GM18873 (cell line): ENCODE data around the gene KCNMA1.

Experiments used
- ATAC-seq: cut with Tn5 transposase; IDR thresholded peaks from one replicate; pipeline ENCODE4 v1.9.1; 2021; ENCODE audit warnings: mild to moderate bottlenecking, moderate library complexity, moderate number of reproducible peaks; ENCODE audit not compliant: unreplicated experiment, low FRiP score

Gene KCNMA1

DNA sequence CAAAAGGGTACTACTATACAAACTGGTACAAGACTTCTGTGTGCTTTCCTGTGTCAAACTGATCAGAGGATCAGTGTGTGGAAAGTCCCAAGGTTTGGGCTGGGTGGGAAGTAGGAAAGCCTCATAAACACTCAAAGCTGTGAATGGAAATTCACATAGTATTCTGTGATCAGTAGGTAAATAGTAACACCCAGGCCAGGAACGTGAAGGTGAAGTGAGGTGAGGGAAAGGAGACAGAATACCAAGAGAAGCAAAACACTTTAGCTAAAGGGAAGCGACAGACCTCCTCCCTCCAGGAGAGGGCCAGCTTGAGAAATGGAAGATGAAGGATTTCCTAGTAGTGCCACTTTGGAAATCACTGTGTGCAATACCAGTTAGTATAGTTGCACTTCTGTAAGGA, 451.9 kb downstream of the KCNMA1 start:
- ATAC-seq = no peak

DNA sequence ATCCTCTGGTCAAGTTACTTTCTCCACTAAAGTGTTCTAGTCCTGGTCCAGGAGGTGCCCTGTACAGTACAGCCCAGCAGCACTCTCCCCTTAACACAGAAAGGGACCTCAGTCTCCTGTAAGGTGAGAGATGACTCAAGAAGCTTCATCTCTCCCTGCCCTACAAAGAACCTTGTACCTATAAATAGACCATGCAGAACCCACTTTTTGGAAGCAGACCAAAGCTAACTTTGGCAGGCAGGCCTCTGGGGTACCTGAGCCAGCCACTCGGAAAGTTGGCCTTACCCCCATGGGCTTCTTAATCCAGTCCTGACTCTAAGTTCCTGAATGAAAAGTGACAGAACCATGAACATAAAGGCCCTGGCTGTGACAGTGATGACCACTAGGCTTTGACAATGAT, 454.8 kb downstream of the KCNMA1 start:
- ATAC-seq = no peak

DNA sequence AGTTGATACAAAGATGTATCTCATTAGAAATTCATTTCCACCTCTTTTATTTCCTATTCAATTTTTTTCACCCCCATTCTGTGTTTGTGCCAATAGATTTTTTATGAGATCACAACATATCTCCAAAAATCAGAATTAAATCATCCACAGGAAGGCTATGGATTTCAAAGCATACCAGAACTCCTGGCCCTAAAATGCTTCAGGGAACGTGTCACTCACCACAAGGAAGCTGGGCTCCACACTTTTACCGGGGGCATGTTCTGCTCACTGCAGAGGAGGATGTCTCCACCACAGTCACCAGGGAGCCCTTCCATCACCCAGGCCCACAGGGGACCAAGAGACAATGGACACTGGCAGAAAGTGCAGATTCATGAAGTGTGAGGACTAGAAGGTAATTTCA, 456.8 kb downstream of the KCNMA1 start:
- ATAC-seq = no peak

DNA sequence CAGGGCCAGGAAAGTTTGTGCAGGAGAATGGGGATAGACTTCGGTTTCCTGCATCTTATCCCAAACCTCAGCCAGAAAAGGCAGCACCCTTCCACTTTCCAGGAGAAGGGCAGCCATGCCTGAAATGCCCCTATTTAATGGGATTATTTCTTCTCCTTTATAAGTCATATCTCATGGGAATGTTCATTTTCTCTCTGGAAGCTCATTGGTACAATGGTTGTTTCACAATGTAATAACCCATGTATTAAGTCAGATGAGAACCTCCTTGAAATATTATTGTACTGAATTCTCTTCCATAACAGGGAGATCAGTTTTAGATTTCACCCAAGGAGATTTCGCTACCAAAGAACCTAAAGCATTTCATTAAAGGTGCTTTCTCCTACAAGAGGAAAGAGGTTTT, 457.5 kb downstream of the KCNMA1 start:
- no peak for ATAC-seq

DNA sequence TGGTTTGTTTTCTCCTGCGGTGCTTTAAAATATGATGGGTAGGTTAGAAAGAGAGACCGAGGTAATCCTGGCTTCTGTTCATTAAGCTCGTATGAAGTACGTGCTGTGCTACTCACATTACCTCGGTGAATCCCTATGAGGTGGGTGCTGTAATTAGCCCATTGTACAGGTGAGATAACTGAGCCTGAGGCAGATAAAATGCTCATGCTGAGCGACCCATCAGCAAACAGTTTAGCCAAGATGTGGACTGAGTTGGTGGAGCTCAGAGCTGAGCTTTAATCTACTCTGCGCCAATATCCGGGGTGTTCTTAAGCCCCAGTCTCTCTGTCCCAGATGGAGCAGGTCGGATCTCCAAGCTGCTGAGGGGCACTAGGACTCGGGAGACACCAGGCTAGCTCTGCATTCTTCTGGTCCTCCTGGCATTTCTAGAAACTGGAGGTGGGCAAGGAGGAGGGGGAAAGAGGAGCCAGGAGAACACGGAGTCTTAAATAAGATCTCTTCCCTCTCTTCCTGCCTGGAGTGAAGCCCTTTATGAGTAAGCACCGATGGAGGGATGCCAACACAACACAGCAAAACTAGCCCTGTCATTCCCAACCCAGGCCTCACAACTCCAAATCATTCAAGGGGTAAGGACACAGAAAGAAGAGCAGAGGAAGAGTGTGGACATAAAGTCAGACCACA, 458.5 kb downstream of the KCNMA1 start:
- no peak for ATAC-seq

DNA sequence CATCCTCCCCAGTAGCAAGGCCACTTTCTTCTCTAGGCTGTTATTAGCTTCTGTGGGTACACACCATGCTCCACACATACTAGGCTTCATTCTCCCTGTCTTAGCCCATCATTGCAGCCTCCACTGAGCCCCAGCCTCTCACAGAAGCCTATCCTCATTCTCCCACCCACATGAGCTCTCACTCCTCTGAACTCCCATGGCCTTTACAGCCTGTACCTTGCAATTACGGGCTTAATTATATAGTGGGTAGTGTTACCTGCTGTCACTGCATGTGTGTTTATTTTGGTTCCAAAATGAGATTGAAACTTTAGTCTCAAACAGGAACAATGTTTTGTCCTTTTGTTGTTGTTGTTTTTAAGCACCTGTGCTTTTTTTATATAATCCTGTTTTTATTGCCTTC, 460.0 kb downstream of the KCNMA1 start:
- ATAC-seq = no peak

DNA sequence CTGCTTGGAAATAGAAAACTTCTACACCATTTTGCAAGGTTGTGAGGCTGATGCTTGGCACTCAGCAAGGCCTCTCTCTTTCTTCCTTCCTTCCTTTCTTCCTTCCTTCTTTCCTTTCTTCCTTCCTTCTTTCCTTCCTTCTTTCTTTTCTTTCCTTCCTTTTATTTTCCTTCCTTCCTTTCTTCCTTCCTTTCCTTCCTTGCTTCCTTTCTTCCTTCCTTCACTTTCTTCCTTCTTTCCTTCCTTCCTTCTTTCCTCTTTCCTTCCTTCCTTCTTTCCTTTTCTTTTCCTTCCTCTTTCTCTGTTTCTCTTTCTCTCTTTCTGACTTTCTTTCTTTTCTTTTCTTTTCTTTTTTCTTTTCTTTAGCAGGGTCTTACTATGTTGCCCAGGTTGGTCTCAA, 460.4 kb downstream of the KCNMA1 start:
- ATAC-seq = no peak

DNA sequence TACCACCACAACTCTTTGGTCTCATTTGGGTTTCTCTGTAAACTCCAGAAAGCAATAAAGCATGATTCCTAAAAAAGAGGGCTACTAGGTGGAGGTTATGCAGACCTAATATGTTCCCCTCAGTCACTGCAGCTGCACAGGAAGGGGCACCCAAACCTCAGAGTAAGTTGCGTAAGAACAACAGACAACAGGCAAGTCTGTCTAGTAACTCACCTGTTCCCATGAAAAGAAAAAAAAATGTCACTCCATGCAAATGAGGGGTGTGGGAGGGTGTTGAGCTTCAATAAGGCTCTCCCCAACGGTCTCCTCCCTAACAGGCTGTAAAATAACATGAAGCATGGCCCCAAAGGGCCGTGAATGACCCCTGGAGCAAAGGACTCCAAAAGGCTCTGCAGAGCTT, 461.4 kb downstream of the KCNMA1 start:
- ATAC-seq = no peak

DNA sequence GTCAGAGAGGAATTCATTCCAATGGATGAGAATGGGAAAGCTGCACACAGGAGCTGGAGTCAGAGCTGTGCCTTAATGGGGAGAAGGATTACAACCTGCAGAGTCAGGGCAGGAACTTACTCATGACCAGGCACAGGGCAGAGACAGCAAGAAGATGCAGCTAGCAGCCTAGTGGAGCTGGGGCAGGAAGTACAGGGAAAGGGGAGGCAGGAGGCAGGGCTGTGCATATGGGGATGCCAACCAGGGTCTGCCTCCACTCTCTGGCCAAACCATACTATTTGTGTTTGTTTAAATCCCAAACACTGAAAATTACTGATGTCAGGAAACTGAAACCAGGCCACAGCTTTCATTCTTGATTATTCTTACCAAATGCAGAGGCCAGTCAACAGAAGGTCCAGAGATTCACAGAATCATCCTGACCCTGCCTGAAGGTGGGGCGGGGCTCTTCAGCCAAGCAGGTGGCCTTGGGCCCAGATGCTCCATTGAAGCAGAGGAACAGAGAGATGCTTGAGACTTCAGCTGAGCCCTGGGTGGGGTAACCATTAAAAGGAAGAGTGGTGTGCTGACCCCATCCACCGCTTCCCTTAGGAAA, 461.9 kb downstream of the KCNMA1 start:
- no peak for ATAC-seq

DNA sequence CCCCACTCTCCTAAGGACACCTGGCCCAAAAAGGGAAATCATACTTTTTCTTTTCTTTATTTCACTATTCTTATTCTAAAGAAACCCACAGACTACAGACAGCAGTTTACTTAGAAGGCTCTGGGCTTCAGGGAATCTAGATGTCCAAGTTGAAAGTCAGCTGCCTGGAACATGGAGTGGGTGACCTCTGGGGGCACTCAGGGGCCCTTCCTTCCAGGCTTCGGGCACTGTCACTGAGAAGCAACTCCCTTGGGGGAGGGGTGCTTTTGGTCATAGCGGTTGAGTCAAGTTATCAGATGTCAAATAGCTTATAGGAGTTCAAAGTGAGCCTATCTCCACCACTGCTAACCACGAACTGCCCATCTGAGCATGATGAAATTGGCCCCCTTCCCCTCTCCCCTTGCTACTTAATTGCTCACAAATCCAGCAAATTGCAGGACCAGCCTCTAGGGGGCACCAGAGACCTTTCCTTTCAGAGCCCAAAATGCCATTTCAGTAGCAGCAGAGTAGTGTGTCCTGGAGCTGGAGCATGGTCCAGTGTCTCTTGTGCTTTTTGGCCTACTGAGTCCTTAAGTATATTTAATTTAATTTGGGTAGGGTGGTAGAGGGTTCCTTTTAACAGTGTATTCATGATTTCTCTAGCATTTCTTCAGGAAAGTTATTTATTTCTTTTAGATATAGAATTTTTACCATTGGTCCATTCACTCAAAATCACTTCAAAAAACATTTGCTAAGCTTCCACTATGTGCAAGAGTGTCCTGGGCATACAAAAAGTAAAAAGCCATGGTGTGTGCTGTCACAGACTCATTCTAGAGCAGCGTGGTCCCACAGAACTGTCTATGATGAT, 463.8 kb downstream of the KCNMA1 start:
- no peak for ATAC-seq

DNA sequence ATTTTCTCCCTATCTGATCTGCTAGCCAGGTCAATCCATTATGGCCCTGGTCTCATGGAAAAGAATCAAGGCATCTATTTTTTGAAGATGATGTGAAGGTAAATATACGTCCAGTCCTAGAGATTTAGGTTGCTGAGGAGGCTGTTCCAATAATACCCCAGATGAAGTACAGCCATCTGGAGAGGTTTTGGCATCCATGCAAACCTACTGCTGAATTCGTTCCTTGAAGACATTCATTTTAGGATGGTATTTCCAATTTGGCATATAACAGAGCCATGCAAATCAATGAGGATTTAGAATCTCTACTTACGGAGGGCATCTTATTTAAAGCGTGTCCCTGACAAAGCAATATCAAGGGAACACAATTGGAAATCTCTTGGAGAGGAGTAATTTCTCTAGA, 465.5 kb downstream of the KCNMA1 start:
- ATAC-seq = no peak

DNA sequence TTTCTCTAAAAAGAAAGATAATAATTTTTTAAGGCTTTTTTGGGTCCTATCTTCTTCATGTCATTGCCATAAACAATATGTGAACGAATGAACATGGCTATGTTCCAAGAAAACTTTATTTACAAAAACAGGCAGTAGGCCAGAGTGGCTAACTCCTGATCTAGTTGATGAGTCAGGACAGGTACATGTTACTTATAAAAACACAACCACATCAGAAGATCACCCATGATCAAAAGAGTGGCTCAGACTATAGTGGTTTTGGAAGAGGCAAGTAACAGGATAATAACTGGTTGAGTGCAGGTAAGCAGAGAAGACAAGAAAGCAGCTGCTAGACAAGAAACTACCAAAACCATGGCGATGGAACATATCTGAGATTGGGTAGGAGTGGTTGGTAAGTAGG, 468.7 kb downstream of the KCNMA1 start:
- ATAC-seq = no peak

DNA sequence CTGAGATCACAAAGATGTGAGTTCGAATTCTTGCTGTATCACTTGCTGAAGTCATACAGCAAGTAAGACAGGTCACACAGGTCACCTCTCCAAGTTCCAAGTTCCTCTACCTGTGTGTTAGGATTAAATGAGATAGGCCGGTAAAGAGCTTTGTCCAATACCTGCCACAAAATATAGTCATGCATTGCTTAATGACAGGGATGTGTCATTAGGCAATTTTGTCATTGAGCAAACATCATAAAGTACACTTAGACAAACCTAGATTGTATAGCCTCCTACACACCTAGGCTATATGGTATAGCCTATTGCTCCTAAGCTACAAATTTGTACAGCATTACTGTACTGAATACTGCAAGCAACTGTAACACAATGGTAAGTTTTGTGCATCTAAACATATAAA, 469.4 kb downstream of the KCNMA1 start:
- no peak for ATAC-seq

DNA sequence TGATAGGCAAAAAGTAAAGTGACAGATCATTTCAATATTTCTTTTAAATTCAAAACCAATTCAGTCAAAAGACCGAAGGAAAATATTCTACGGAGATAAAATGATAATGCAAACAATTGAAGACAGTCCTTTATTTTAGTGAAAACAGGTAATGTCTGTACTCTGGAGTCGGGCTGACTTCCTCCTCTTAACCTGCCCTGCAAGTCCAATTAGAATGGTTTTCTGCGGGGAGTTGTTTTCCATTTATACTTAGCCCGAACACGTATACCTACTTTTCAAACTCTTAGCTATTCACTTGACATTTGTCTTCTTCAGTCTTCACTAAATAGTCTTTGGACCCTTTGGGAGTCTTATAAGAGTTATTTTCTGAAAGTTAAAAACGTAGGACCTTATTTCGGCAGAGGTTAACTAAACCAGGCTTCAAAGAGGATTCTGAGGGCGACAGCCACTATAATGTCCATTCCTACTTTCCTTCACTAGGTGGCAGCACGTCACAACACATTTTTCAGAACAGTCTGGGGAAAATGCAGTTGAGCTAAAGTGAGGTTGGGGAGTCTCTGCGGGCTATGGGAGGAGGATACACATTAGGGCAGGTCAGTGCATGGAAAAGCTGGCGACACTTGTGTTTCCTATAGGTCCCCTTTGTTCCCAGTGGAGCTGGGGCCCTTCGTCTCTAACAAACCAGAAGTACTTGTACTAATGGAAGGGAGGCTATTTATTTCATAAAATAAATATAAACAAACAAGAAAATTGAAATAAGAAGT, 472.0 kb downstream of the KCNMA1 start:
- ATAC-seq = no peak

DNA sequence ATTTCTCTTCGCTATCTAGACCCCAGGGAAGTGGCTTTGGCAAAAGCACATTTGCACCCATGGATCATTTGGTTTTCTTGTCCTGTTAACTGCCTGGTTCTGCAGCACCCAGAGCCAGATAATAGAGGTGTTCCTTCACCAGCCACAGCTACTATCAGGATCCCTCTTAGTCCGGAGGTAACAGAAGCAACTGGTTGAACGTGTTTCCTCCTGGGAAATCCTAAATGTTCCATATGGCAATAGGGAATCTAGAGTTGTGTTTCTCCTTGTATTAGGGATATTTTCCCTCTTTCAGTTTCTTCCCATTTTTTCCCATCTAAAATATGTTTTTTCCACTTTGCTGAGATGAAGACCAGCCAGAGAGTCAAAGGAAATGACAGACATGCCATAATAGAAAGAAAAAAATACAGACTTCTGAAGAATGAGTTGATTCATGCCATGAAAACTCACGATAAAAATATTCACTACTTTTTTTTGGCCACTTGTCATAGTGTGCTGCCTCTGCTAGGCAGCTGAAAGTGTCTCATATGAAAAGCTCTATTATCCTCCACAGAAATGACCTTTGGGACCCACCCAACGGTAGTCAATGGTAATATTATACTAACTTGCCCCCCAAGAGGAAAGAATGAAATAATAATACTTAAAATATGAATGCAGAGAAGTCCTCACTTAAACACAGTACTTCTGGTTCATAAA, 472.8 kb downstream of the KCNMA1 start:
- ATAC-seq = no peak

DNA sequence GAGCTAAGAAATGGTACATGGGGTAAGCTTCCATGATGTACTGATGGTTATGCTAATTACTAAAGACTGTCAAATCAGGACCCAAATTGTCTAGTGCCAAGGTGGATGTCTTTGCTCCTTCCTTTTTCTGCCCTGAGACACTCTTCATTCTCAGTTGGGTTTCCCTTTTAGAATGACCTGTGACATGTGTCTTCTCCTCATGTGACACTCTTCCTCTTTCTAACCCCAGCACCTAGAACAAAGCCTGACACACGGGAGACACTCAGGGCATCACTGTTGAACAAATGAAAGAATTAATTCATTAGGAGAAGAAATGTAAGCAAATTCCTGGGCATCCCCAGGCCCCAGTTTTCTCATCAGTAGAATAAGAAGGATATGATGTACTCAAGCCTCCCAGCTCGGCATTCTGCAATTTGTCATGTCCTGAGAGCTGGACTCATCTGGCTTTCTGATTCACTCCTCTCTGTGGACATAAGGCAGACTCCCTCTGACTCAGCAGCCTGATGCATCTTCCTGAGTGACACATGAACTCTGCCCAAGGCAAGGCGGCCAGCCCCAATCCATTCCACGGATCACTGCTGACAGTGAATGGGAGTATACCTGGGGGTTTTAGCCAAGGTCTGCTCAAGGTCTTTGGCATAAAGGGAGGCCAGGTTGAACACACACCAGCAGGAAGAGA, 473.8 kb downstream of the KCNMA1 start:
- no peak for ATAC-seq

DNA sequence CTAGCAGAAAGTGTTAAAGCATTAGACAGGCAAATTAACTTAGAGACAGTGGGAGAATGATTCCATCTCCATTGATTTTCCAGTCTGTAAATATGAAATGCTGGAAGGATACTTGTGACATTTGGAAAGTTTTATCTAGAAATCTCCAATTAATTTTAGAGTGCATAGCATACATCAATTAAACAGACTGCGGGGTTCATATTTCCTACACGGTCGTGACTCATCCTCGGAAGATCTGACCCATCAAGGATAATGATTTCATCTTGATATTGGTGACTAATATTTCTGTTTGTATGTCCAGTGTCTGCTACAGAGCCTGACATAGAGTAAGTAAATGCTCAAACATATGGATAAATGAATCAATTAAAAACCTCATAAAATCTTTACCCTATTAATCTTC, 474.9 kb downstream of the KCNMA1 start:
- ATAC-seq = no peak

DNA sequence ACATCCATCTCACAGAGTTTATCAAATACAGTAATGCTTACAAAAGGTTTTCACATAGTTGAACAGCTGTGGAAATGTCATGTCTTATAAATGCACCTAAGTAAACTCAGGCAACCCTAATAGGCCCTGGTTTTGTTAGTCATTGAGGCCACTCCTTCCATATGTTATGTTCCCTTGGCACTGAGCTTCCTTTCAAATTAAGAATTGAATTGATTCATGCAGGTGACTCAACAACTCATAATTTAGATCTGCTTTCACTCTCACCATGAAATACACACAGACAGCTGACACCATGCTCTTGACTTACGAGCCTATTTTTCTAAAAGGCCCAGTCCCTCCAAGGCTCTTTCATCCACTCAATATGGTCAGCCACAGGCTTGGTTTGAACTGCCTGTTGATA, 476.9 kb downstream of the KCNMA1 start:
- no peak for ATAC-seq

DNA sequence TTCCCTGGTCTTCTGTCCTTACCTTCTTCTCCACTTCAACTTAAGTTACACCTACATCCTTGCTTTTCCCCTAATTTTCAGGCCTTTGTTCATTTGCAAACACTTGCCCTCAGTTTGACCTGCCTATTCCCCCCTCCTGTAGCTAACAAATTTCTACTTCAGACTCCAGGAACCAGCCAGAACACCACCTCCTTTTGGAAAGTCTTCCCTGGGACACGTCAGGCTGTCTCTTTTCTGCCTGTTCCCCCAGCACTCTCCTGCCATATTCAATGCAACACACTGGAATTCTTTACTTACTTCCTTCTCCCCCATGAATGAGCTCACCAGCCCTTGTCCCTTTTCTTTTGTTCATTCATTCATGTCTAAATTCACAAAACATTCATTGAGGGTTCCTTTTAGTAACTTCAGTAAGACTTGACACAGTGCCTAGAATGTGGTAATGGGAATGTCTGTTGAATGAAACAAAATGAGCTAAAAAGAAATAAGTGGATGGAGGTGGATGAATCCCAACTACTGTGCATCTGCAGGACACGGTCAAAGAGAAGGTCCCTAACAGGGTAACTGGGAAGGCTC, 478.0 kb downstream of the KCNMA1 start:
- ATAC-seq = no peak

DNA sequence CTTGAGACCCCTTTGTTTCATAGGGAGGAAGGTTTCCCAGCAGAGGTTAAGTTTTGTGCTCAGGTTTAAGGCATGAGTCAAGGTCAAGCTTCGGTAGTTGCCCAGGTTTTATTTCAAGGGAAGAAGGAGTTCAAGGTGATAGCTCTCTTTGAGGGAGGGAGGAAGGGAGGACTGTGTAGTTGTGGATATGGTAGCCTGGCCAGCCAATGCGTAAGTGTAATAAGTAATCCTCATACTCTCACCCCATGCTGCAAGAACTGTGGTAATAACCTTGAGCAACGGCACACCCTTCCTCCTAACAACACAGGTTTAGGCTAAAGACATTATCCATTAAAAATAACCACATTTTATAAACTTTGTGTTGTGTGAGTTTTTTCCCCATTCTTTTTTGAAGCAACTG, 478.9 kb downstream of the KCNMA1 start:
- no peak for ATAC-seq
